Lower leg skin (tissue), 3 donors: ENCODE data around the gene THOP1.

Experiments
- CTCF ChIP-seq, 3 donors: fragments of 450-650 bp; IDR thresholded peaks; one replicate each; pipeline ENCODE4 v1.5.1; 2016; ENCODE audit warnings: antibody characterized with exemption in 3 of 3, mild to moderate bottlenecking in 3 of 3, moderate library complexity in 2 of 3
- POLR2A ChIP-seq, 2 donors: fragments of 450-650 bp; IDR thresholded peaks; one replicate each; pipeline ENCODE4 v1.6.1; 2016 to 2017; ENCODE audit warnings: antibody characterized with exemption in 2 of 2, mild to moderate bottlenecking in 1 of 2, moderate library complexity in 1 of 2

DNA sequence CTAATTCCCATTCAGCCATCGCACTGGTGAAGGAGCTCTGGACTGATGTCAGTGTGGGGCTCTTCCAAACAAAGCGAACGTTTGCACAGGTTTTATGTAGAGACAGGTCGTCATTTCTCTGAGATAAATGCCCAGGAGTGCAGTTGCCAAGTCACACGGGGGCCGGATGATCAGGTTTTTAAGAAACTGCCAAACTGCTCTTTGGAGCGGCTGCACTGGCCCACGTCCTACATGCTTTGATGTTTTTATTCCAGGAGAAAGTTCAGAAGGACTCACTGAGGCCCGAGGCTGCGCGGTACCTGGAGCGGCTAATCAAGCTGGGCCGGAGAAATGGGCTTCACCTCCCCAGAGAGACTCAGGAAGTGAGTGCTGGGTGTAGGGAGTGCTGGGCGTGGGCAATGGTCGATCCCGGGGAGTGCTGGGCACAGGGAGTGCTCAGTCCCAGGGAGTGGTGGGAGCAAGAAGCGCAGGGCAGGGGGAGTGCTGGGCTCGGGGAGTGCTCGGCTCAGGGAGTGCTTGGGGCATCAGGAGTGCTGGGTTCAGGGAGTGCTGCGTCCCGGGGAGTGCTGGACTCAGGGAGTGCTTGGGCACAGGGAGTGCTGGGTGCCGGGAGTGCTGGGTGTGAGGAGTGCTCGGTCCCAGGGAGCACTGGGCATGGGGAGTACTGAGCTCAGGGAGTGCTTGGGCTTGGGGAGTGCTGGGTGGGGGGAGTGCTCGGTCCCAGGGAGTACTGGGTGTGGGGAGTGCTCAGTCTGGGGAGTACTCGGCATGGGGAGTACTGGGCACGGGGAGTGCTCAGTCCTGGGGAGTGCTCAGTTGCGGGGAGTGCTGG is 10.7 kb downstream of the THOP1 start:
- TF ChIP-seq POLR2A (IDR thresholded peaks at IDR 0.05) (no peak), CTCF (IDR thresholded peaks at IDR 0.05) (no peak)
